HepG2 (cell line): ENCODE results near the gene CDT1. TPM values are rescaled to one million over a fixed set of nuclear protein-coding genes. Genes with fewer than 3 reads are reported as not detected.
A peak's percentile ranks its signal among the peaks of the same experiment; 100 is the strongest.

Experiments
- ATAC-seq: fragments of 200-7000 bp; cut with Tn5 transposase; 3 replicates; pipeline ENCODE4 v1.9.1; 2020; ENCODE audit warnings: mild to moderate bottlenecking, moderate library complexity
- BruUV-seq: library from RNA; stranded (reverse); fragments of 400-500 nt; replicated peaks from 2 replicates; lab custom pipeline; 2021; lab: Mats Ljungman, UMichigan
- CTCF ChIA-PET: fragments of 300-600 bp; formaldehyde crosslinking; extraction: SDS; loops from one replicate; lab custom pipeline; 2021; ENCODE audit warnings: low total read pairs, inconsistent platforms, low intra/inter-chr PET ratio; lab: Yijun Ruan, JAX
- POLR2A ChIA-PET: fragments of 350-600 bp; sonication (Branson Sonifier 250); formaldehyde crosslinking; loops from one replicate; lab custom pipeline; 2020; ENCODE audit warnings: antibody characterized with exemption, inconsistent platforms; lab: Yijun Ruan, JAX
- DNase-seq: peaks from one replicate; pipeline ENCODE4 v3.0.0-alpha.2; 2015; ENCODE audit warnings: low spot score
- FAIRE-seq: peaks from 3 replicates; lab custom pipeline; 2011; peaks lifted over from hg19 to GRCh38; lab: Jason Lieb, UNC
- H2AFZ ChIP-seq: one replicate; pipeline ENCODE4 v1.6.1; 2011; ENCODE audit warnings: low read length, inconsistent platforms
- H3K27ac ChIP-seq: fragments of 300-600 bp; 3 replicates; pipeline ENCODE4 v1.8.0; 2011; ENCODE audit warnings: mixed run types, mild to moderate bottlenecking, mixed read lengths, low read length, inconsistent platforms; ENCODE audit not compliant: insufficient read depth; ENCODE audit errors: extremely low read length
- H3K27me3 ChIP-seq, 2 experiments: fragments of 200-600 bp in 1 of 2; 2 replicates in 1 of 2; 3 replicates in 1 of 2; pipeline versions ENCODE4 v1.6.0 to v1.8.0; 2011; ENCODE audit warnings: low read length in 2 of 2, mild to moderate bottlenecking in 2 of 2, moderate library complexity in 2 of 2, inconsistent platforms in 1 of 2; ENCODE audit not compliant: insufficient read depth in 2 of 2, control insufficient read depth in 1 of 2
- H3K36me3 ChIP-seq, 2 experiments: fragments of 200-600 bp in 1 of 2; replicated peaks in 1 of 2; 2 replicates in 1 of 2; 3 replicates in 1 of 2; pipeline versions ENCODE4 v1.5.1 to v1.8.0; 2011; ENCODE audit warnings: low read length in 2 of 2, inconsistent platforms in 1 of 2; ENCODE audit not compliant: insufficient read depth in 2 of 2, control insufficient read depth in 1 of 2
- H3K4me1 ChIP-seq: 2 replicates; pipeline ENCODE4 v1.5.1; 2012; ENCODE audit warnings: low read length, inconsistent platforms; ENCODE audit not compliant: insufficient read depth
- H3K4me2 ChIP-seq: 2 replicates; pipeline ENCODE4 v1.6.0; 2011; ENCODE audit warnings: low read depth, low read length, inconsistent platforms
- H3K4me3 ChIP-seq, 3 experiments: fragments of 200-600 bp in 1 of 3; sonication (generic), shearing (Covaris generic) in 1 of 3; replicated peaks in 1 of 3; 2 replicates each; pipeline ENCODE4 v1.5.1; 2011 to 2016; ENCODE audit warnings: low read length in 3 of 3, inconsistent platforms in 2 of 3, low read depth in 2 of 3, mild to moderate bottlenecking in 2 of 3, control low read depth in 1 of 3, mixed read lengths in 1 of 3; ENCODE audit not compliant: insufficient read depth in 1 of 3
- H3K79me2 ChIP-seq: one replicate; pipeline ENCODE4 v1.6.1; 2011; ENCODE audit warnings: low read length, inconsistent platforms; ENCODE audit not compliant: insufficient read depth
- H3K9ac ChIP-seq: 2 replicates; pipeline ENCODE4 v1.6.0; 2011; ENCODE audit warnings: mild to moderate bottlenecking, low read depth, low read length, inconsistent platforms; ENCODE audit not compliant: insufficient read depth
- H3K9me3 ChIP-seq: 2 replicates; pipeline ENCODE4 v1.5.1; 2012; ENCODE audit warnings: mild to moderate bottlenecking, low read length
- H4K20me1 ChIP-seq: 2 replicates; pipeline ENCODE4 v1.6.0; 2011; ENCODE audit warnings: inconsistent platforms, mild to moderate bottlenecking, low read length, moderate library complexity; ENCODE audit not compliant: insufficient read depth
- AGO2 ChIP-seq: fragments of 200-400 bp; formaldehyde crosslinking; optimal IDR thresholded peaks from 2 replicates; pipeline ENCODE3; 2017; ENCODE audit warnings: mild to moderate bottlenecking, low read depth, low read length, moderate library complexity
- AKNA ChIP-seq: sonication (generic); formaldehyde crosslinking; IDR thresholded peaks from 2 replicates; pipeline ENCODE4 v1.4.0; 2020; ENCODE audit warnings: missing genetic modification reagents, borderline replicate concordance
- MAF1 ChIP-seq: sonication (generic); formaldehyde crosslinking; IDR thresholded peaks from 2 replicates; pipeline ENCODE4 v1.5.0; 2020; ENCODE audit warnings: missing genetic modification reagents, borderline replicate concordance
- MTERF4 ChIP-seq: sonication (generic); formaldehyde crosslinking; IDR thresholded peaks from 2 replicates; pipeline ENCODE4 v1.8.0; 2023; ENCODE audit warnings: mild to moderate bottlenecking, missing genetic modification reagents
- NAIF1 ChIP-seq: sonication (generic); formaldehyde crosslinking; IDR thresholded peaks from 2 replicates; pipeline ENCODE4 v1.5.0; 2020; ENCODE audit warnings: mild to moderate bottlenecking, missing genetic modification reagents, borderline replicate concordance
- POGK ChIP-seq: sonication (generic); formaldehyde crosslinking; conservative IDR thresholded peaks from 2 replicates; pipeline ENCODE4 v1.8.0; 2022; ENCODE audit warnings: mild to moderate bottlenecking, moderate library complexity, missing genetic modification reagents
- SNAPC4 ChIP-seq: sonication (generic); formaldehyde crosslinking; IDR thresholded peaks from 2 replicates; pipeline ENCODE4 v1.4.0; 2020; ENCODE audit warnings: mild to moderate bottlenecking, missing genetic modification reagents
- SP140L ChIP-seq: sonication (generic); formaldehyde crosslinking; IDR thresholded peaks from 2 replicates; pipeline ENCODE4 v1.4.0; 2020; ENCODE audit warnings: missing genetic modification reagents, borderline replicate concordance
- ZNF629 ChIP-seq: sonication (generic); formaldehyde crosslinking; conservative IDR thresholded peaks from 2 replicates; pipeline ENCODE4 v1.5.0; 2020; ENCODE audit warnings: missing genetic modification reagents
- ZNF720 ChIP-seq: sonication (generic); formaldehyde crosslinking; IDR thresholded peaks from 2 replicates; pipeline ENCODE4 v1.4.0; 2020; ENCODE audit warnings: missing genetic modification reagents
- WGBS: methylation state at CpG from one replicate; pipeline ENCODE4 v1.1.6; 2017; ENCODE audit warnings: low lambda C conversion rate; 5-methylcytosine and 5-hydroxymethylcytosine counted together
- in situ Hi-C: cut with HindIII; loops from 2 replicates; pipeline ENCODE4 v1.10.0; 2017; ENCODE audit warnings: low pct_unique_long_range_greater_than_20kb; ENCODE audit not compliant: extremely low pct_ligation_motif_present
- intact Hi-C: fragments of 100-400 bp; cut with micrococcal nuclease; formaldehyde crosslinking; loops from one replicate; pipeline ENCODE4 v1.10.0; 2022; ENCODE audit not compliant: unreplicated experiment
- polyA plus RNA-seq, 8 experiments: library from polyadenylated mRNA; depleted of rRNA in 3 of 8; stranded (reverse) in 7 of 8; unstranded in 1 of 8; fragments of >200 nt; fragmentation: Illumina TruSeq in 4 of 8; extraction: Trizol in 4 of 8; gene quantifications; 2 replicates each; pipeline versions ENCODE4 v1.2.1 to v1.2.3, GENCODE V29; 2011 to 2016; ENCODE audit warnings: low read depth in 4 of 8, missing spikeins in 1 of 8, mixed read lengths in 1 of 8; ENCODE audit not compliant: insufficient read depth in 1 of 8
- total RNA-seq, 5 experiments: library from RNA; depleted of rRNA; stranded (reverse); fragments of >200 nt; fragmentation: Illumina TruSeq; extraction: Trizol; gene quantifications; 2 replicates each; pipeline ENCODE4 v1.2.3, GENCODE V29; 2016; ENCODE audit warnings: low read depth in 1 of 5

CDT1 gene
- total and polyA plus RNA-seq, 2 of the 13 experiments (the other 11 are each of a cell fraction or from before 2014, with no cell fraction given) = 23.1 to 23.8 TPM

- no peak for TF ChIP-seq SNAPC4 (CRISPR knock-in tag)
- no peak for TF ChIP-seq MTERF4 (CRISPR knock-in tag)
- TF ChIP-seq AGO2 = peak; percentile 5
- TF ChIP-seq SP140L (CRISPR knock-in tag) = no peak
- TF ChIP-seq ZNF629 (CRISPR knock-in tag) = peak; percentile 97
Measured at GRCh38 chr16:88761143-88761534, 42.5 kb upstream of the CDT1 start (continued).

- no peak overlapping the region for H3K4me2 ChIP-seq
- no peak overlapping the region for H3K27ac ChIP-seq
- no peak overlapping the region for H2AFZ ChIP-seq
- H3K27me3 ChIP-seq = no peaks in the 10 kb centered on the region
- intact Hi-C loops = no loop called here
- peaks cover 28% of the 10 kb centered on the region for H4K20me1 ChIP-seq
- peaks cover 69% of the 10 kb centered on the region for H3K4me1 ChIP-seq
- 90% methylated on average over 10 of the region's 10 CpGs for WGBS
- CTCF ChIA-PET = no interaction called here
- H3K79me2 ChIP-seq = peaks cover 20% of the 10 kb centered on the region
- BruUV-seq = no TSS peak
- DNase-seq (no peak), FAIRE-seq (no peak), ATAC-seq (no peak)
- in situ Hi-C loops = no loop called here
- H3K9me3 ChIP-seq = no peaks in the 10 kb centered on the region
- no peak overlapping the region for H3K9ac ChIP-seq
- no peak overlapping the region for H3K4me3 ChIP-seq
- peaks cover 0 to 2% of the 10 kb centered on the region in 2 experiments; a peak in 2 of 5 replicates for H3K36me3 ChIP-seq
- POLR2A ChIA-PET = no interaction called here
- TF ChIP-seq ZNF720 (CRISPR knock-in tag) (no peak), POGK (CRISPR knock-in tag) (no peak), MAF1 (no peak), AKNA (no peak), NAIF1 (CRISPR knock-in tag) (no peak)
Measured at GRCh38 chr16:88761830-88762229, 41.8 kb upstream of the CDT1 start.
